Measurements from ENCODE around the gene TNPO3. TPM values are rescaled to one million over a fixed set of nuclear protein-coding genes. Genes with fewer than 3 reads are reported as not detected.

The TNPO3 gene
- total RNA-seq, 1 experiment from 2014 or later, result 58.5 TPM

DNA sequence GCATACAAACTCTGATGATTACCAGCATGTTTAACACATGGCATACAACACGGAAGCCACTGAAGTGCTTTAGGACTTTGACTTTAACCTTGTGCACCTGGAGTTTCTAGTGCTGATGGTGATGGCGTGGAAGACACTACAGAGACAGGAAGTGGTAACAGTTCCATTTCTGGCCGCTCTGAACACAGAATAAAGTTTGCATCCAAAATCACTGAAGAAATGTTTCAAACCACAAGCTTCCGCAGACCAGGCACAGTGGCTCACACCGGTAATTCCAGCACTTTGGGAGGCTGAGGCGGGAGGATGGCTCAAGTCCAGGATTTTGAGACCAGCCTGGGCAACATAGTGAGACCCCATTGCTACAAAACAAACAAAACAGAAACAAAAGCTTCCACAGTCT lies 40.3 kb upstream of the TNPO3 start:
- intact Hi-C loops (cut with micrococcal nuclease), result no loop called here
- ATAC-seq (no peak), DNase-seq (ENCODE audit: low read depth, low spot score) (no peak)
- CTCF ChIA-PET, result no interaction called here
- H3K27me3 ChIP-seq (ENCODE audit: insufficient read depth, low read length), result no peaks in the 10 kb centered on the region
- no peak overlapping the region for H3K9ac ChIP-seq (ENCODE audit: low read length)
- no TSS peak for BruUV-seq (replicated peaks)
- no peaks in the 10 kb centered on the region for H3K9me3 ChIP-seq (ENCODE audit: control insufficient read depth in 1 of 2, insufficient read depth in 1 of 2, low read depth in 1 of 2, low read length in 2 of 2)
- no peak overlapping the region for H2AFZ ChIP-seq (ENCODE audit: low read depth, low read length, poor library complexity, severe bottlenecking)
- no peaks in the 10 kb centered on the region for H4K20me1 ChIP-seq (ENCODE audit: insufficient read depth)
- RAD21 ChIA-PET (ENCODE audit: low non-redundant PET in 1 of 2, low total read pairs in 2 of 2, uncharacterized antibody in 2 of 2, unreplicated experiment in 2 of 2), result no interaction called here
- no peaks in the 10 kb centered on the region for H3K36me3 ChIP-seq (ENCODE audit: control insufficient read depth in 1 of 2, insufficient read depth in 2 of 2, low read length in 2 of 2)
- H3K27ac ChIP-seq (ENCODE audit: low read depth, low read length), result no peak overlapping the region
- TF ChIP-seq SIN3A (IDR thresholded peaks at IDR 0.05; ENCODE audit: low read depth), result no peak
- no peak for TF ChIP-seq ZFX (IDR thresholded peaks at IDR 0.05)
- no peak for TF ChIP-seq CEBPB (IDR thresholded peaks at IDR 0.05; ENCODE audit: low read depth)
- TF ChIP-seq YY1 (IDR thresholded peaks at IDR 0.05; ENCODE audit: extremely low read depth, insufficient replicate concordance, low read depth, low read length), result no peak
- TF ChIP-seq POLR2A (IDR thresholded peaks at IDR 0.05; ENCODE audit: borderline replicate concordance, extremely low read depth, insufficient read depth, insufficient read length), result no peak
- TF ChIP-seq, protein P1, sequence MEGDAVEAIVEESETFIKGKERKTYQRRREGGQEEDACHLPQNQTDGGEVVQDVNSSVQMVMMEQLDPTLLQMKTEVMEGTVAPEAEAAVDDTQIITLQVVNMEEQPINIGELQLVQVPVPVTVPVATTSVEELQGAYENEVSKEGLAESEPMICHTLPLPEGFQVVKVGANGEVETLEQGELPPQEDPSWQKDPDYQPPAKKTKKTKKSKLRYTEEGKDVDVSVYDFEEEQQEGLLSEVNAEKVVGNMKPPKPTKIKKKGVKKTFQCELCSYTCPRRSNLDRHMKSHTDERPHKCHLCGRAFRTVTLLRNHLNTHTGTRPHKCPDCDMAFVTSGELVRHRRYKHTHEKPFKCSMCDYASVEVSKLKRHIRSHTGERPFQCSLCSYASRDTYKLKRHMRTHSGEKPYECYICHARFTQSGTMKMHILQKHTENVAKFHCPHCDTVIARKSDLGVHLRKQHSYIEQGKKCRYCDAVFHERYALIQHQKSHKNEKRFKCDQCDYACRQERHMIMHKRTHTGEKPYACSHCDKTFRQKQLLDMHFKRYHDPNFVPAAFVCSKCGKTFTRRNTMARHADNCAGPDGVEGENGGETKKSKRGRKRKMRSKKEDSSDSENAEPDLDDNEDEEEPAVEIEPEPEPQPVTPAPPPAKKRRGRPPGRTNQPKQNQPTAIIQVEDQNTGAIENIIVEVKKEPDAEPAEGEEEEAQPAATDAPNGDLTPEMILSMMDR (IDR thresholded peaks at IDR 0.05 in 2 of 3, conservative IDR thresholded peaks at IDR 0.05 in 1 of 3; ENCODE audit: borderline replicate concordance in 1 of 3, insufficient read depth in 1 of 3, low read depth in 2 of 3, low read length in 2 of 3), result no peak
- TF ChIP-seq ZNF274 (IDR thresholded peaks at IDR 0.05; ENCODE audit: low read depth, low read length), result no peak
- no peak for TF ChIP-seq EGR1 (IDR thresholded peaks at IDR 0.05; ENCODE audit: low read depth)
- no peak for TF ChIP-seq ZBTB33 (IDR thresholded peaks at IDR 0.05; ENCODE audit: extremely low read depth, insufficient replicate concordance, low read length)
- no peak for TF ChIP-seq POLR2AphosphoS5 (IDR thresholded peaks at IDR 0.05; ENCODE audit: low read depth, low read length)
- no peak for TF ChIP-seq JUND (IDR thresholded peaks at IDR 0.05)
- TF ChIP-seq FOSL1 (IDR thresholded peaks at IDR 0.05; ENCODE audit: low read depth), result no peak
- TF ChIP-seq ELF1 (IDR thresholded peaks at IDR 0.05; ENCODE audit: borderline replicate concordance, low read depth), result no peak
- TF ChIP-seq MAX (IDR thresholded peaks at IDR 0.05), result no peak
- no peak for TF ChIP-seq TCF7L2 (IDR thresholded peaks at IDR 0.05; ENCODE audit: borderline replicate concordance, extremely low read depth, insufficient read depth, insufficient read length)
- TF ChIP-seq EZH2phosphoT487 (IDR thresholded peaks at IDR 0.05; ENCODE audit: borderline replicate concordance), result no peak
- no peak for TF ChIP-seq EZH2 (IDR thresholded peaks at IDR 0.05)
- TF ChIP-seq SRF (IDR thresholded peaks at IDR 0.05; ENCODE audit: low read depth), result no peak
- TF ChIP-seq CBX3 (IDR thresholded peaks at IDR 0.05; ENCODE audit: low read depth), result no peak
- no peak overlapping the region for H3K4me2 ChIP-seq (ENCODE audit: low read length)
- POLR2A ChIA-PET, result no interaction called here
- no peaks in the 10 kb centered on the region for H3K9me2 ChIP-seq (ENCODE audit: insufficient read depth)
- no peak overlapping the region for H3K4me3 ChIP-seq (replicated peaks in 1 of 2; ENCODE audit: low read depth in 1 of 2, low read length in 2 of 2)
- no peaks in the 10 kb centered on the region for H3K79me2 ChIP-seq (ENCODE audit: insufficient read depth, low read length)
- peaks cover 0 to 6% of the 10 kb centered on the region in 2 experiments; a peak in 2 of 4 replicates for H3K4me1 ChIP-seq (ENCODE audit: control insufficient read depth in 1 of 2, insufficient read depth in 2 of 2, low read length in 2 of 2)
